ENCODE data around the gene LAD1. TPM values are rescaled to one million over a fixed set of nuclear protein-coding genes. Genes with fewer than 3 reads are reported as not detected.

The LAD1 gene
- total and polyA plus RNA-seq, 2 of the 4 experiments (the other 2 are of a cell fraction) = under 0.01 to 0.07 TPM

GRCh38 chr1:201434266-201434665, 35.1 kb upstream of the LAD1 start:
- Histone ChIP-seq H2BK5ac (ENCODE audit: low read depth, low read length, poor library complexity, severe bottlenecking) (no peak overlapping the region), H2AFZ (replicated peaks; ENCODE audit: low read length, poor library complexity) (no peak overlapping the region), H2AK9ac (replicated peaks; ENCODE audit: low read depth, low read length, poor library complexity) (no peak overlapping the region), H3K18ac (ENCODE audit: low read depth, low read length) (no peak overlapping the region), H3K4me2 (ENCODE audit: low read depth, low read length) (no peak overlapping the region), H4K91ac (ENCODE audit: insufficient read depth, low read depth, low read length) (no peak overlapping the region), H4K8ac (ENCODE audit: low read depth in 2 of 2, low read length in 2 of 2) (no peak overlapping the region), H3K9ac (ENCODE audit: low read depth, low read length) (no peak overlapping the region), H3K27me3 (ENCODE audit: control insufficient read depth, insufficient read depth, low read length) (peaks cover 11% of the 10 kb centered on the region), H2AK5ac (ENCODE audit: low read depth, low read length) (no peak overlapping the region), H2BK120ac (ENCODE audit: low read depth, low read length) (no peak overlapping the region), H3K56ac (ENCODE audit: extremely low read depth, insufficient read depth, low read length) (no peak overlapping the region), H3K4ac (ENCODE audit: low read depth, low read length) (no peak overlapping the region), H3K4me1 (ENCODE audit: control insufficient read depth, insufficient read depth, low read length) (no peaks in the 10 kb centered on the region), H3K9me1 (ENCODE audit: insufficient read depth, low read length) (no peaks in the 10 kb centered on the region; the same call in none of the 2 replicates), H3K9me3 (ENCODE audit: control insufficient read depth, insufficient read depth, low read length) (no peaks in the 10 kb centered on the region), H3K4me3 (ENCODE audit: insufficient read depth, low read depth, low read length) (no peak overlapping the region), H3K36me3 (ENCODE audit: control insufficient read depth, insufficient read depth, low read length) (no peaks in the 10 kb centered on the region), H4K5ac (ENCODE audit: low read depth, low read length) (no peak overlapping the region), H2BK15ac (ENCODE audit: low read depth, low read length) (no peak overlapping the region), H3K23ac (ENCODE audit: low read depth, low read length) (no peak overlapping the region), H3K79me1 (ENCODE audit: low read depth in 1 of 2, low read length in 2 of 2) (no peaks in the 10 kb centered on the region), H2BK20ac (ENCODE audit: low read depth, low read length) (no peak overlapping the region), H3K27ac (ENCODE audit: insufficient read depth, low read length) (no peak overlapping the region), H3K14ac (replicated peaks; ENCODE audit: low read depth, low read length) (no peak overlapping the region), H4K20me1 (ENCODE audit: insufficient read depth, low read length) (no peaks in the 10 kb centered on the region)
- no peak for TF ChIP-seq MAZ (IDR thresholded peaks at IDR 0.05; ENCODE audit: borderline replicate concordance, low read depth, low read length)
- no peak for TF ChIP-seq ELK1 (IDR thresholded peaks at IDR 0.05; ENCODE audit: borderline replicate concordance, low read depth, low read length)
- no peak for TF ChIP-seq RCOR1 (IDR thresholded peaks at IDR 0.05; ENCODE audit: insufficient replicate concordance, low read length)
- no peak for TF ChIP-seq CTCF (conservative IDR thresholded peaks at IDR 0.05; ENCODE audit: low read depth, low read length)
- no peak for TF ChIP-seq RFX5 (IDR thresholded peaks at IDR 0.05; ENCODE audit: low read depth, low read length)
- no peak for TF ChIP-seq FOS (IDR thresholded peaks at IDR 0.05; ENCODE audit: low read depth, low read length)
- no peak for TF ChIP-seq SMC3 (IDR thresholded peaks at IDR 0.05; ENCODE audit: low read depth, low read length)
- no peak for TF ChIP-seq CEBPB (IDR thresholded peaks at IDR 0.05; ENCODE audit: low read depth, low read length)
- no peak for TF ChIP-seq RAD21 (IDR thresholded peaks at IDR 0.05; ENCODE audit: low read length)
- no peak for TF ChIP-seq CHD1 (IDR thresholded peaks at IDR 0.05; ENCODE audit: low read depth, low read length)
- no peak for TF ChIP-seq USF2 (IDR thresholded peaks at IDR 0.05; ENCODE audit: low read depth, low read length)
- no peak for TF ChIP-seq MAFK (IDR thresholded peaks at IDR 0.05; ENCODE audit: low read depth, low read length)
- no peak for TF ChIP-seq MXI1 (IDR thresholded peaks at IDR 0.05; ENCODE audit: borderline replicate concordance, low read depth, low read length)
- TF ChIP-seq BHLHE40 (IDR thresholded peaks at IDR 0.05; ENCODE audit: low read depth, low read length) = no peak
- no peak for TF ChIP-seq POLR2A (IDR thresholded peaks at IDR 0.05; ENCODE audit: low read depth, low read length)
- no peak for ATAC-seq (ENCODE audit: low read depth)
- in situ Hi-C loops (cut with MboI; ENCODE audit: low sequenced_read_pairs) = no loop called here
- ChIA-PET POLR2A (ENCODE audit: unreplicated experiment) (no interaction called here), CTCF (interaction anchor here (1.5 kb wide), 1 partner anchor 29 kb away, joined by 6 read pairs; no protein-coding TSS in a partner anchor)
- dilution Hi-C loops (cut with HindIII; ENCODE audit: low sequenced_read_pairs, unreplicated experiment) = no loop called here
- intact Hi-C loops (cut with micrococcal nuclease) = loop anchor here (2.0 kb wide), 1 partner anchor 35 kb away; the partner anchor contains the start of gene PHLDA3
- no TSS peak for BruUV-seq (replicated peaks)
- no CpG with 5 or more reads among the region's 3 CpGs for WGBS, 2 experiments (ENCODE audit: extremely low coverage in 2 of 2, insufficient read length in 1 of 2)
- no peak for DNase-seq
